Activated CD4-positive, alpha-beta T cell treated with anti-CD3 and anti-CD28 coated beads, Interleukin-2, Interleukin-6, amounts not matched to agents 100 ng/mL and 50 ng/mL, durations not matched to agents 16 hours and 8 hours (primary cell): ENCODE results near the gene NOP14.

Source experiments
- DNase-seq: peaks from one replicate; pipeline ENCODE4 v3.0.0-alpha.2; 2020

Gene NOP14

GRCh38 chr4:2908686-2909085, 54.5 kb downstream of the NOP14 start:
- no peak for DNase-seq

GRCh38 chr4:2907706-2908293, 55.4 kb downstream of the NOP14 start:
- DNase-seq = no peak

- DNase-seq = no peak
Measured at GRCh38 chr4:2907226-2907625, 56.0 kb downstream of the NOP14 start.

GRCh38 chr4:2906218-2906617, 57.0 kb downstream of the NOP14 start:
- DNase-seq = no peak

- DNase-seq = no peak
Measured at GRCh38 chr4:2905544-2905943, 57.7 kb downstream of the NOP14 start.

- no peak for DNase-seq
Measured at GRCh38 chr4:2902126-2902525, 61.1 kb downstream of the NOP14 start.

GRCh38 chr4:2901186-2901585, 62.0 kb downstream of the NOP14 start:
- no peak for DNase-seq

- DNase-seq = no peak
Measured at GRCh38 chr4:2900741-2901140, 62.5 kb downstream of the NOP14 start.

GRCh38 chr4:2898001-2898400, 65.2 kb downstream of the NOP14 start:
- no peak for DNase-seq

GRCh38 chr4:2893772-2894171, 69.4 kb downstream of the NOP14 start:
- no peak for DNase-seq

- DNase-seq = no peak
Measured at GRCh38 chr4:2891294-2891693, 71.9 kb downstream of the NOP14 start.

GRCh38 chr4:2888886-2889285, 74.3 kb downstream of the NOP14 start:
- DNase-seq = no peak
